Pancreas (tissue), 10 donors: ENCODE measurements around the gene PCGF2. TPM values are rescaled to one million over a fixed set of nuclear protein-coding genes. Genes with fewer than 3 reads are reported as not detected.

ENCODE experiments used
- ATAC-seq, 4 donors: fragments of 200-7000 bp; cut with Tn5 transposase; one replicate each; pipeline versions ENCODE4 v1.8.0 to v1.9.1; 2020; ENCODE audit warnings: mild to moderate bottlenecking in 4 of 4, moderate library complexity in 4 of 4
- DNase-seq, 6 donors: peaks; one replicate each; pipeline ENCODE4 v3.0.0-alpha.2; 2020
- FAIRE-seq: peaks from 2 replicates; lab custom pipeline; 2012; peaks lifted over from hg19 to GRCh38; lab: Jason Lieb, UNC
- H3K27ac ChIP-seq, 4 donors: fragments of 200-600 bp; sonication (generic); 1 replicate in 3 of 4; 2 replicates in 1 of 4; pipeline versions ENCODE4 v1.5.0 to v1.8.0; 2020
- H3K27me3 ChIP-seq, 4 donors: fragments of 200-600 bp; one replicate each; pipeline ENCODE4 v1.8.0; 2021
- H3K36me3 ChIP-seq, 3 donors: fragments of 200-600 bp; sonication (generic) in 1 of 3; one replicate each; pipeline versions ENCODE4 v1.5.0 to v1.8.0; 2020 to 2021
- H3K4me1 ChIP-seq, 3 donors: fragments of 200-600 bp; one replicate each; pipeline ENCODE4 v1.8.0; 2021
- H3K4me3 ChIP-seq, 4 donors: fragments of 200-600 bp; sonication (generic) in 2 of 4; one replicate each; pipeline versions ENCODE4 v1.5.0 to v1.8.0; 2020 to 2021
- H3K9me3 ChIP-seq, 4 donors: fragments of 200-600 bp; one replicate each; pipeline ENCODE4 v1.8.0; 2021
- CTCF ChIP-seq, 4 donors: fragments of 200-600 bp; sonication (generic) in 3 of 4; IDR thresholded peaks; one replicate each; pipeline versions ENCODE4 v1.5.0 to v1.8.0; 2021; ENCODE audit warnings: antibody characterized with exemption in 4 of 4
- WGBS, 2 donors: extraction: QIAGEN DNeasy Blood & Tissue Kit; methylation state at CpG; one replicate each; pipeline ENCODE4 v1.1.7; 2013; 5-methylcytosine and 5-hydroxymethylcytosine counted together
- intact Hi-C, 3 donors: fragments of 100-400 bp; cut with DNase I; formaldehyde crosslinking; loops; one replicate each; pipeline versions ENCODE4 v1.11.1 to v1.14.2; 2022
- polyA plus RNA-seq, 2 donors: library from polyadenylated mRNA; stranded (reverse); fragments of 200-250 nt; gene quantifications; one replicate each; pipeline ENCODE4 v1.2.3, GENCODE V29; 2013
- total RNA-seq, 6 donors: library from RNA; stranded (reverse); fragmentation: NEBNext Ultra II Directional in 4 of 6; extraction: Animal tissue kit (Norgen Biotek cat#: 25700) in 4 of 6; gene quantifications; one replicate each; pipeline versions ENCODE4 v1.2.1 to v1.2.4, GENCODE V29; 2021 to 2023
- donor health status: healthy with polysubstance abuse.
- donor health status: DM: no; HTN: no; CAD: no; lungs with moderate emphysema.
- donor health status: DM: no; HTN: no; CAD: no.
- donor health status: control.
- donor health status: control.
- donor health status: Bipolar disorder and iron deficiency.
- donor health status: DM: yes; HTN: yes; CAD: no.
- donor health status: DM: no; HTN: no; CAD: no.
- donor health status: DM: no; HTN: no; CAD: no.
- donor health status: DM: yes; HTN: yes; CAD: no.

Gene PCGF2
- total and polyA plus RNA-seq, 8 donors, result 12.9 to 39.6 (median 22.1) TPM

GRCh38 chr17:38720941-38721340 lies 27.2 kb downstream of the PCGF2 start:
- Histone ChIP-seq H3K9me3 (no peaks in the 10 kb centered on the region), H3K27ac (no peak overlapping the region), H3K27me3 (no peaks in the 10 kb centered on the region), H3K4me1 (no peaks in the 10 kb centered on the region), H3K36me3 (peaks cover 0 to 37% (median 9%) of the 10 kb centered on the region in 3 donors), H3K4me3 (no peak overlapping the region)
- no peak for TF ChIP-seq CTCF (IDR thresholded peaks at IDR 0.05)
- 76 to 85% methylated on average over 6 of the region's 6 CpGs for WGBS, 2 donors
- no peak for ATAC-seq
- intact Hi-C loops, result no loop called here
- no peak for DNase-seq
- FAIRE-seq, result no peak

- TF ChIP-seq CTCF (IDR thresholded peaks at IDR 0.05), result no peak
- peaks cover 0 to 39% (median 9%) of the 10 kb centered on the region in 3 donors for H3K36me3 ChIP-seq
- no peaks in the 10 kb centered on the region for H3K9me3 ChIP-seq
- intact Hi-C loops, result no loop called here
- 78 to 85% methylated on average over 39 of the region's 39 CpGs for WGBS, 2 donors
- H3K4me3 ChIP-seq, result no peak overlapping the region
- DNase-seq, result peak in 3 of 6 donors; percentile 30 to 76 (median 60)
- H3K27me3 ChIP-seq, result no peaks in the 10 kb centered on the region
- peak in 2 of 4 donors; percentile 10 to 25 for ATAC-seq
- no peak overlapping the region for H3K27ac ChIP-seq
- no peaks in the 10 kb centered on the region for H3K4me1 ChIP-seq
- FAIRE-seq, result no peak
These were observed 28.0 kb downstream of the PCGF2 start for GRCh38 chr17:38719943-38720641.

GRCh38 chr17:38719289-38719942 lies 28.7 kb downstream of the PCGF2 start:
- intact Hi-C loops, result no loop called here
- peaks cover 0 to 39% (median 9%) of the 10 kb centered on the region in 3 donors for H3K36me3 ChIP-seq
- H3K27me3 ChIP-seq, result no peaks in the 10 kb centered on the region
- H3K4me1 ChIP-seq, result no peaks in the 10 kb centered on the region
- no peak for TF ChIP-seq CTCF (IDR thresholded peaks at IDR 0.05)
- WGBS, 2 donors, result 83 to 92% methylated on average over 23 to 29 of the region's 29 CpGs
- H3K4me3 ChIP-seq, result no peak overlapping the region
- H3K9me3 ChIP-seq, result no peaks in the 10 kb centered on the region
- no peak for FAIRE-seq
- no peak overlapping the region for H3K27ac ChIP-seq
- peak in 1 of 4 donors; percentile 7 for ATAC-seq
- peak in 4 of 6 donors; percentile 17 to 81 (median 30) for DNase-seq

GRCh38 chr17:38717139-38717745 lies 30.9 kb downstream of the PCGF2 start:
- DNase-seq (peak in 1 of 6 donors; percentile 29), ATAC-seq (no peak), FAIRE-seq (no peak)
- Histone ChIP-seq H3K4me1 (no peaks in the 10 kb centered on the region), H3K27me3 (no peaks in the 10 kb centered on the region), H3K4me3 (no peak overlapping the region), H3K36me3 (peaks cover 0 to 41% (median 16%) of the 10 kb centered on the region in 3 donors), H3K27ac (no peak overlapping the region), H3K9me3 (no peaks in the 10 kb centered on the region)
- 86 to 88% methylated on average over 10 to 12 of the region's 12 CpGs for WGBS, 2 donors
- intact Hi-C loops, result no loop called here
- no peak for TF ChIP-seq CTCF (IDR thresholded peaks at IDR 0.05)
